Hepatocyte (in vitro differentiated cells): Measurements from ENCODE around the gene DNAJB5.

Experiments
- CTCF ChIP-seq: fragments of 200-600 bp; sonication (generic); IDR thresholded peaks from 2 replicates; pipeline ENCODE4 v1.5.1; 2016; ENCODE audit warnings: antibody characterized with exemption, mild to moderate bottlenecking; ENCODE audit not compliant: poor library complexity
- EZH2 ChIP-seq: fragments of 200-600 bp; sonication (generic); IDR thresholded peaks from 2 replicates; pipeline ENCODE4 v1.6.1; 2016; ENCODE audit warnings: antibody characterized with exemption, mild to moderate bottlenecking, borderline replicate concordance
- EZH2phosphoT487 ChIP-seq: fragments of 200-600 bp; sonication (generic); IDR thresholded peaks from one replicate; pipeline ENCODE4 v1.6.1; 2018; ENCODE audit warnings: antibody characterized with exemption, mild to moderate bottlenecking, low read depth, moderate library complexity; ENCODE audit not compliant: unreplicated experiment, severe bottlenecking

DNA sequence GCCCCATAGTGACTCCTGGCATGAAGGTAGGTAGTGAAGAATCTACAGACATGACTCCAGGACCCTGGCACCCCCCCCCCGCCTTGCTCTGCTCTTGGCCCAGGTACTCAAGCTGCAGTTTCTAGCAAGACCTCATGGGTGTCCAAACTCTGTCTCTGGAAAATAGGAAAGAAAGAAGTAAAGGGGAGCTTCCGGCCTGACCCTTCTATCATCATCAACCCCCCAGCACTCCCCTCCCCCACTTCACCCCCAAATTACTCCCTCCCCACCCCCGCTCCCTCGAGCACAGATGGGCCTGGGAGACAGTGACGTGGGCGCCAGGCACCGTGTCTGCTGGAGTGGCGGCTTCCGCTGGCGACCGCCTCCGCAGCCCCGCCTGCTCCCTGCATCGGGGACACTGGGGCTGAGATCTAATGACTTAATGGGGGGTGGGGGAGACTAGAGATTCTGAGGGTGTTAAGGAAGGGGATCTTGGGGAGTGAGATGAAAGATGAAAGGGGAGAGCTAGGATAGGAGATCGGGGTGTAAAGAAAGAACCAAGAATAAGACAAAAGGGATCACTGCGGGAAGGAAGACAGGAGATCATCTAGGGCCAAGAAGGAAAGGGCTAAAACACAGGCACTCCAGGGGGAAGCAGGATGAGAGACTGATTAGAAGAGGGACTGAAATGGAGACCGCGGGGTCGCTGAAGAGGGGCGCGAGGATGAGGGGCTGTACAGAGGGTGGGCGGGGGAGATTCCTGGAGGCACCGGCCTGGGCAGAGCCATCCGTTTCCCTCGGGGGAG is 1.1 kb upstream of the DNAJB5 start:
- TF ChIP-seq CTCF (no peak), EZH2 (no peak), EZH2phosphoT487 (no peak)
